ENCODE measurements around the gene MOSPD2. TPM values are rescaled to one million over a fixed set of nuclear protein-coding genes. Genes with fewer than 3 reads are reported as not detected.

The MOSPD2 gene
- total RNA-seq, 1 donor from 2014 or later, result 28.1 TPM

DNA sequence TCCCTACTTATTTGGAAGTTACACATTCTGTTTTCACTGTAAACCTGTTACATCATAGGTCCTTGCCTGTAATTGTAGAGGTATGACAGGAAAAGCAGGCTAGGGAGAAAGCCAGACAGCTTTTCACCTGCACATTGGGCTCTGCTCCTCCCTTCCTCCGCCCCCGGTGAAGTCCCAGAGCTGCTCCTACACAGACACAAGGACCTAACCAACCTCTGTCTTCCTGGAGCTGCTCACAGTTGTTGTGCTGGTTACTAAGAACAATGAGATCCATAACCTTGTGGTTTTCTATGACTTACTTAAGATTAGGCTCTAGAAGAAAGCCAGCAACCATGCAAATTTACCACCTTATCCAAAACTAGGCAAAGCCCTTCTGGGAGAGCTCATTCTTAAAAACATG lies 40.0 kb downstream of the MOSPD2 start:
- no peak for DNase-seq (ENCODE audit: extremely low read depth, low read depth, low spot score)

DNA sequence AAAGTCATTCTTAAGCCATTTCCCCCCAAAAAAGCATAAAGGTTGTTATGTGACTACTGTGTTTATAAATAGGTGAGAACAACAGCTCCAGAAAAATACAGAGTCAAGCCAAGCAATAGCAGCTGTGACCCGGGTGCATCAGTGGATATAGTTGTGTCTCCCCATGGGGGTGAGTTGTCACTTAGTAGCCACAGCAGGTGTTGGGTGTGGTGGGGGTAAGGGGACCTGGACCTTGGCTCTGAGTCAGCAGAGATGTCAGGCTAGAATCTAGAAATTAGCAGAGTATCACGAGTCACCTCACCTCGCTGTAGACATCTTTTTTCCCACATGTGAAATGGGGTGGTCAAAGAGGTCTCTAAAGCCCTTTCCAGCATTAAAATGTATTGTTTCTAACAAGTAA lies 42.4 kb downstream of the MOSPD2 start:
- DNase-seq (ENCODE audit: extremely low read depth, low read depth, low spot score), result no peak

DNA sequence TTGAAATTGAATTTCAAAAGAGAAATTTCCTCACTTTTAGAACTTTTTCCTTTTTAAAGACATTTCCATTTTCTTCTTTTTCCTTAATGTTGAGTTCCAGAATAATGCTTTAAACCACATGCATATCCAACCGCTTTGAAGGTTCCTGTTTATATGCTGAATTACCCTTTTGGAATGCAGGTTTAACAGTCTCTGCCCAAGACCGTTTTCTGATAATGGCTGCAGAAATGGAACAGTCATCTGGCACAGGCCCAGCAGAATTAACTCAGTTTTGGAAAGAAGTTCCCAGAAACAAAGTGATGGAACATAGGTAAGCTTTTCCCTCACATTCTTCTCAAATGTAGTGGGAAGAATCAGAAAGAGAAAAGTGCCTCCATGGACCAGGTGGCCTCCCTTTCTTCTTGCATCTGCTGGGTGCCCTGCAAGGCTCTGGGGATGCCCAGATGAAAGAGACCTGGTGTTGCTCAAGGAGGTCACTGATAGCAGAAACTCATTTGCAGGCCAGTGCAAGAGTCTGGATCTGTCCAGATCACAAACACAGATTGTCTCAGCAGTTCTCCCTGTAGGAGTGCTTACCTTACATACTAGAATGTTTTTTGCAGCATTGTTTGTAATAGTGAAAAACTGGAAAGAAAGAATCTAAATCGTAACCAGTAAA lies 42.9 kb downstream of the MOSPD2 start:
- no peak for DNase-seq (ENCODE audit: extremely low read depth, low read depth, low spot score)

DNA sequence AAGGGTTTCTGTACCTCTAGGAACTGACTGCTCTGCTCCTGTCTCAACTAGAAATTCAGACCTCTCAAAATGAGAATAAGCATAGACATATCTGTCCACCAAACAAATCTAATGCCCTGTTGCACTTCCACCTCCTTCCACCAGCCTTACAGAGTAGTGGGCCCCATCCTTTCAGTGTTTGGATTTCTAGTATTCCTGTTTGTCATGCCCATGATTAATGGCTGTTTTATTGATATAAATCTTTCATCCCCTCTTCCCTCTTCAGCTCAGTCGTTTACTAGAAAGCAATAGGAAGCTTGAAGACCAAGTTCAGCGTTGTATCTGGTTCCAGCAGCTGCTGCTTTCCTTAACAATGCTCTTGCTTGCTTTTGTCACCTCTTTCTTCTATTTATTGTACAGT lies 46.2 kb downstream of the MOSPD2 start:
- no peak for DNase-seq (ENCODE audit: extremely low read depth, low read depth, low spot score)

DNA sequence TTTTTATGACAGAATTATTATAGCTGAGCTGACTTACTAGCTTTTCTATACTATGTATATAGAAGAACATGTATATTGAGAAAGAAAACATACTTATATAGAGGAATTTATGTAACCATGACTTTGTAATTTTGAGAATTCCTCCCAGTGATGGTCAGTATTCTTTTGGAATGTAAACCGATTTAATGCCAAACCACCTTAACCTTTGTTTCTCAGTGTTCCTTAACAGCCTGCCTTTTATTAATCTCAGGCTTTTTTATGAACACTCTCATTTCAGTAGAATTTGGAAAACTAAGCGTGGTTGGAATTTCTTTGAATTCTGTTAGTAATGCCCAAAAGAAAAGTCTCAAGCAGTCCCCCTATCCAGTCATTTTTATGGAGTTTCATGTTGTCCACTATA lies 47.0 kb downstream of the MOSPD2 start:
- no peak for DNase-seq (ENCODE audit: extremely low read depth, low read depth, low spot score)

DNA sequence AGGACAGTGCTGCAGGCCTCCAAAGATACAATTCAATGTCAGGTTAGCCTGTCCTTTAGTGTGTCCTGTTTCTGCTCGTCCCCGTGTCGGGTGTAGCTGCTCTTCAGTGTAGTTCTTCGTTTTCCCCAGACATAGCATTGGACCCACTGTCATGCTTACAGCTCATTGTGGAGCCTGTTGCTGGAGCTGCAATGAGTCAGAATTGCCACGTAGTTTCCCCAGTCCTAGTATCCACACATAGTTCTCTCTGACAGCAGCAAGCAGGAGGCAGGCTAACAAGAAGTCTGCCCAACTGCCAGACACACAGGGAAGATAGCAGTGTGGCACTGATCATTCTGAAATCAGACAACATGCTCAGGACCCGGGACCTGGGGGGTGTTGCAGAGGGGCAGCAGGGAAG lies 49.2 kb downstream of the MOSPD2 start:
- no peak for DNase-seq (ENCODE audit: extremely low read depth, low read depth, low spot score)

DNA sequence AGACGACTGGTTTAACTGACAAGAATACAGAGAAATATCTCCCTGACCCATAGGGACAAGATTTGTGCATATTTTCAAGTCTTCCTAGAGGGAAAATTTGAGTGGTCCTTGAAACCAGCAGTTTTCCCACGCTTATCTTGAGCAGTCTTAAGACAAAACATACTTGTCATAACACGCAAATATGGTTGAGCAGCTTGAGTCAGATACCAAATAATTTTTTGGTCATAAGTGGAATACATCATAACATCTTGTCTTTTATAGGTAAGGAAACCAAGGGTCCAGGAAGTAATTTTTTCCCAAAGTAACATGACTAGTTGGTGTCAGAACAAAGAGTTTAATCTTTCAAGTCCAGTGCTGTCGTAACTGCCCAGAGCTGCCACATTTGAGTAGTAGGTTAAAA lies 50.5 kb downstream of the MOSPD2 start:
- DNase-seq (ENCODE audit: extremely low read depth, low read depth, low spot score), result no peak

DNA sequence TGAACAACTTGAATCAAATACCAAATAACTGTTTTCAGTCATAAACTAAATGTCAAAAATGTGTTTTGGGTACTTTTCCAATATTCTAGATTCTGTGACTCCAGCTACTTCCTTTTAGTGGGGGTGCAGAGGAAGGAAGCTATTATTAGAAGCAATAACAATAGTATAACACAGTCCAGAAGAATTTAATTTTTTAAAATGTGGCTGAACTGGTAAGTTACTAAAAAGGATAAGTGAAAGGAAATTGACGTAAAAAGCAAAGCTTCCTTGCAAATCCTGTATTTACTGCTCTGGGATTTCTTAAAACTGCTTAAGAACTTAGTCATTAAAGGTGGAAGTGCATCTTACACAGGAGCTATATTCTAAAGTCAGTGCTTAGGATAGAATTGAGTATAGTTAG lies 53.2 kb downstream of the MOSPD2 start:
- DNase-seq (ENCODE audit: extremely low read depth, low read depth, low spot score), result no peak

DNA sequence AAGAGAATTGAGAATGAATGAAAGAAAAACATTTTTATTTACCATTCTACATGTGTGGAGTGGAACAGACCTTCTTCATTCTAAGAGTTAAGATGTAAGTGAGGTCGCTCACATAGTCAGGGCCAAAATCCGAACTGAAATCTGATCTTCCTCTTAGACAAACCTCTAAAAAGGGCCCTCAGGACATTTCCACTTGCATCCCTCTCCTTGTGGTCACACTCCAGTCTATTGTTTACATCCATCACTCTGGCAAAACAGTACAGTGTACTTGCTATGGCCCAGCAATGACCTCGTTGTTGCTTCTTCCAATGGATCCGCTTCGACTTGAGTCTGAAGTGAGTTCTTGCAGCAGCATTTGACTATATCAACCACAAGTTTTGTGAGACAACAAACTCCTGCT lies 54.2 kb downstream of the MOSPD2 start:
- DNase-seq (ENCODE audit: extremely low read depth, low read depth, low spot score), result no peak

DNA sequence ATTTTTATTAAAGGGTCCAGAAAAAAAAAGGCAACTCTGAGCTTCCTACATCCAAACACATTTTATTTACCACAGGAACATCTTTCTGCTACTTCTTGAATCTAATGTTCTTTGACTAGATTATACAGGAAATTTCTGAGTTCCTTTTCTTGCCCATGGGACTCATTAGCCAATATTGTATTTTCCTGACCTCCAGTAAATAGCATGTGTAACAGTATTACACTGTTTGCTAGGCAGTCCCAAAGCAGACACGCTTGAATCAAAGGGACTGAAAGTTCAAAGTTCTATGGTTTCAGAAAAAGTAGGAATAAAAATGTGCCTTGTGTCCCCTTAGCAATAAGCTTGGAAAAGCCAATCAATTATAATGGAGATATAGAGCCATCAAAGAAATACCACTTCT lies 57.4 kb downstream of the MOSPD2 start:
- no peak for DNase-seq (ENCODE audit: extremely low read depth, low read depth, low spot score)

DNA sequence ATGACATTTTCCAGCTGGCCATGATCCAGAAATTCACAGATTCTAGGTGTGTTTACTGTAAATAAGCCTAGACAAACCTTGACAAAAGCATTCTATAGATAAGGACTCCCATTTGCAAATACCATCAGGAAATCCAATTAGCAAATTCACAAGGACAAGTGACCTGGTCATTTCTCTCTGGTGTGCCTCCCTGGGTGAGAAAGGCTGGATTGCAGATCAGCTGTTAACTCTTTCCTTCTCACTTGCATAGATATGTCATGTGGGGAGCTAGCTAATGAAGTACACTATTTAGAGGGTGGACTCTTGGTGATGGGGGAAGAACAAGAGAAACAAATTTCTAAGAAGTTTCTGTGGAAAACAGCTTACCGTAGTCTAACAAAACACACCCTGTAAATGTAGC lies 58.9 kb downstream of the MOSPD2 start:
- no peak for DNase-seq (ENCODE audit: extremely low read depth, low read depth, low spot score)

DNA sequence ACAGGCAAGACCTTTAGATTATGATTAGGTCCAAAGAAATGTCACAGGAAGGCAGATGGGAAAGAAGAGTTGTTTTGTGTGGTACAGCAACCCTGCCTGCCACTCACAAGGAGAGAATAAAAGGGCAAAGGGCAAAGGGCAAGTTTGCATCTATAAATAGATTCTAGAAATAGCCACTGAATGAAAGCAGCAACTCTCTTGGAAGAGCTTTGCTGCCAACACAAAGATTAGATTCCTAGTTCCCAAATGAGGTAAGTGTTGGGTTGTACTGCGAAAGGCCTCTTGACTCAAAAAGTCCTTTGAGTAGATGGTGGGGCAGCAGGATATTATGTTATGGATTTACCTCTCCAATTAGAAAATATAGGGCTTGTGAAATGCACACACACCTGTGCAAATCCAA lies 61.2 kb downstream of the MOSPD2 start:
- DNase-seq (ENCODE audit: extremely low read depth, low read depth, low spot score), result no peak

DNA sequence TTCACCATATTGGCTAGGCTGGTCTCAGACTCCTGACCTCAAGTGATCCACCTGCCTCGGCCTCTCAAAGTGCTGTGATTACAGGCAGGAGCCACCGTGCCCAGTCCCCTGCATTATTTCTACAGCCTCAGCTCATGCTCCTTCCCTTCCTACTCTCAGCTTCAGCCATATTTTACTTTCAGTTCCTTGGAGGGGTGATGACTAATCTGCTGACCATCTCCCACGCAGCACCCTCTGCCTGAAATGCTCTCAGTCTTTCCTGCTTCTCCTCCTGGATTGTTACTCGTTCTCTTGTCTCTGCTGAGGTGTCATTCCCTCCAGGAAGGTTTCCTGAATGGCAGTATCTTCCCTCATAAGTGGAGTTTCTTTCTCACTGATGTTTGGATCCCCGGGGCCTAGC lies 63.3 kb downstream of the MOSPD2 start:
- DNase-seq (ENCODE audit: extremely low read depth, low read depth, low spot score), result no peak

DNA sequence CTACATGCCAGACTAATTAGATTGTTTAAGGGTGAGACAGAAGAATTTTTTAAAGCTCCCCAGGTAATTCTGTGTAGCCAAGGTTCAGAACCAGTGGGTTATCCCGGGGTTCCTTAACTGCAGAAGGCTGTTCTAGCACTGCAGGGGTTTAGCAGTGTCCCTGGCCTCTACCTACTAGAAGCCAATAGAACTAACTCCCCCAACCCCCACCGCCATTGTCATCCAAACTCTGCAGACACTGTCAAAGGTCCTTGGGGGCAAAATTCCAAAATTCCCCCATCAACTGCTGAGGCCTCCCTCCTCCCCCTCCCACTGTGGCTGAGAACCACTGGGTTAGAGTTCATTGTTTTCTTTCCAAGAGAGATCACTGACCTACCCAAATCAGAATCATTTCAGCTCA lies 66.4 kb downstream of the MOSPD2 start:
- no peak for DNase-seq (ENCODE audit: extremely low read depth, low read depth, low spot score)

DNA sequence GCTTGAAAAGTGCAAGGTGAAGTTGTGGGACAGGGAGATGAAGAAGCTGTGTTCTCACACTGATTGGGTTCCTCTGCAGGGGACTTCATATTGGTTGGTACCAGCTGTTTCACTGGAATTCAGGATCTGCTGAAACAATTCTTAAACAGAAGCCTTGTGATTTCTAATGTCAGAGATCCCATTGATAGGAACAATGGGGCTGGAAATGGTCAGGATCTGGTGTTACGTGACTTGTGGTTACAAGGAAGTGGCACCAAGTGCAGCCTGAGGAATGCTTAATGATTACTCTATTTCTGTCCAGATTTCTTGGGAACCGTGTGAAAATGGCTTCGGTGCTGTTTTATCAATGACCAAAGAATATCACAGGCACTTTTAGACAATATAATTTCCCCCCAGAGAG lies 68.1 kb downstream of the MOSPD2 start:
- no peak for DNase-seq (ENCODE audit: extremely low read depth, low read depth, low spot score)

DNA sequence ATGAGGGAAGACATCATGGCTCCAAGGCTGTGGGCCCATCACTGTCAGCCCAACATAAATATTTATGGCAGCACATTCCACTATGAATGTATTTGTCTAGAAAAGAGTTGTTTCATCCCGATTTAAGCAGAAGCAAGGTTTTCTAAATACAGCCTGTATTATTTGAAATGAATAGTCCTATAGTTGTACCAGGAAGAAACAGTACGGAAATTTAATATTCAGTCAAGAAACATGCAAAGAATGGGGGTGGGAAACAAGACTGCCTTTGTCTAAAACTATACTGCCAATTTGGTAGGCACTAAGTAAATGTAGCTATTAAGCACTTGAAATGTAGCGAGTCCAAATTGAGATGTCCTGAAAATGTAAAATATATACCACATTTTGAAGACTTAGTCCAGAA lies 69.1 kb downstream of the MOSPD2 start:
- no peak for DNase-seq (ENCODE audit: extremely low read depth, low read depth, low spot score)

DNA sequence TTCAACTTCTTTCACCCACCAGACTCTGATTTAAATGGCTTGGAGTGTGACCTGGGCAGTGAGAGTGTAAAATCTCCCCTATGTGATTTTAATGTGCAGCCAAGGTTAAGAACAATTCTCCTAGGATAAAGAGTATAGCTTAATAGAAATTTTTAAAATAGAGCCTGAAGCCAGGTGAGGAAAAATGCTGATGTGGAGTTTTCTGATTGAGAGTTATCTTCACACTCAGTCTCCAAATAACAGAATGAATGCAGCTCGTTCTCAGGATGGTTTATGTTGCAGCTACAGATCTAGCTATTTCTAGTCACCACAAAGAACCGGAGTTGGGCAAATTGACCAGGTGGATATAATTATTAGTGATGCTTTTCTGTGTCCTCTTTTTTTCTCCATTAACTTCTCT lies 70.7 kb downstream of the MOSPD2 start:
- DNase-seq (ENCODE audit: extremely low read depth, low read depth, low spot score), result no peak

DNA sequence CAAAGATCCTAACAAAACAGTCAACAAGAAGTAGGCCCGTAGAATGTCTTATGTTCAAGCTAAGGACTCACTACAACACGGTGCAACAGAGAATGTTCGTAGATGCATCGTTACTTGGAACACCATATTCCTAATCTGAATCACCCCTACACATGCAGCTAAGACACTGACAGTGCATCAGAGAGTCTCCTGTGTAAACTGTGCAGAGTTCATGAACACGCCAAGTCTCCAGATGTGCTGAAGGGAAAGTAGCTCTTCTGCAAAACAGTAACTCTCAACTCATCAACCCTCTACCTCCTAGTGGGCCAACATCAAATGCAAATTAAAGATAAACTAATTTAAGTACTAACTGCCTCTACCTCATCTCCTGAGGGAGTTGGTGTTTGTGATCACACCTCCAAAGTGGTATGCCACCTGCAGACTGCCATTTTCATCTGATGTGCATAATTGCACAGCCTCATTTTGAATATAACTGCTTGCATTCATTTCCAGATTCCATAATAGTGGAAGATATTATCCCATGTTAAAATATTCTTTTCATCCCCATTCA lies 73.5 kb downstream of the MOSPD2 start:
- no peak for DNase-seq (ENCODE audit: extremely low read depth, low read depth, low spot score)

DNA sequence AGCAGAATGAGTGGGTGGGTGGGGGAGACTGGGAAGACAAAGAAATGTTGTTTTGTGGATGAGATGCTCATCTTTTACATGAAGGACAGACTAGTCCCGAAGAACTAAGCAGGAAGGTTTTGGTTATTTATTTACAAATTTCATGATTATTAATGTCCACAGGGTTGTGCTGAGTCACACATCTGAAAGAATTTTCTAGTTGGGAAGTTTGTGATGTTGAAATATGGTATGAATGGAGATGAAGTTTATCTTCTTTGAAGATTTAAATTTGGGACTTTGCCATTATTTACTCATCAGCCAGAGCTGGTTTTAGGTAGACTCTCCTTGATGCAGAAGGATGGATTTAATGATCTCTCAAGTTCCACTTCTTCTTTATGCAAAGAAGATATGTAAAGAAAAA lies 75.5 kb downstream of the MOSPD2 start:
- no peak for DNase-seq (ENCODE audit: extremely low read depth, low read depth, low spot score)

DNA sequence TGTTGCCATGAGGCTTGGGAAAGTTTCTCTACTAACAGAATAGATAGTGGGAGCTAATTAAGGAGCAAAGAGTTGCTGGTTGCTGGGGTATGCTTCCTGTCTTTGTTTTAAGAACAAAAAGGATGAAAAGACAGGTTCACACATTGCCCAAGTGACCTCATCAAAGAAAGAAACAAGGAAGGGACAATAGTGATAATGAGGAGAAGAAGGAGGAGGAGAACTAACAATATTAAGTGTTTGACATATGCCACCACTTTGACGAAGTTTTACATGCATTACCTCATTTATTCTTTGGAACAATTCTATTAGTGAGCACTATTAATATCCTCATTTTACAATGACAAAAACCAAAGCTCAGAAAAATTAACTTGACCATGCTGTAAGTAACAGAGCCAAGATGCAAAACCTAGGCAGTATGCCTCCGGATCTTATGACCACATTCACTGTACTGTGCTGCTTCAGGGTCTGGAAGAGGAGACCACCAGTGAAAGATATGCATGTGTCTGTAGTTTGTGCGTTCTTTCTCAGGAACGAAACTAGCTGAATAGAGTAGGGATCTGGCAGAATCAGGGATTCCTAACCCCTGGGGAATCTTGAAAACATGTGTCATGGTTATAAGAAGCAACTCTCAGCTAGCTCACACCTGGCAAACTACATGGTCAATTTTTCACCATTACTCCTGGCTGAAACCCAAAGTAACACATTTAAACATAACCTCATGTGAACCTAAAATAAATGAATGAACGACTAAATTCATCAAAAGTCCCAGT lies 83.8 kb downstream of the MOSPD2 start:
- no peak for DNase-seq (ENCODE audit: extremely low read depth, low read depth, low spot score)

DNA sequence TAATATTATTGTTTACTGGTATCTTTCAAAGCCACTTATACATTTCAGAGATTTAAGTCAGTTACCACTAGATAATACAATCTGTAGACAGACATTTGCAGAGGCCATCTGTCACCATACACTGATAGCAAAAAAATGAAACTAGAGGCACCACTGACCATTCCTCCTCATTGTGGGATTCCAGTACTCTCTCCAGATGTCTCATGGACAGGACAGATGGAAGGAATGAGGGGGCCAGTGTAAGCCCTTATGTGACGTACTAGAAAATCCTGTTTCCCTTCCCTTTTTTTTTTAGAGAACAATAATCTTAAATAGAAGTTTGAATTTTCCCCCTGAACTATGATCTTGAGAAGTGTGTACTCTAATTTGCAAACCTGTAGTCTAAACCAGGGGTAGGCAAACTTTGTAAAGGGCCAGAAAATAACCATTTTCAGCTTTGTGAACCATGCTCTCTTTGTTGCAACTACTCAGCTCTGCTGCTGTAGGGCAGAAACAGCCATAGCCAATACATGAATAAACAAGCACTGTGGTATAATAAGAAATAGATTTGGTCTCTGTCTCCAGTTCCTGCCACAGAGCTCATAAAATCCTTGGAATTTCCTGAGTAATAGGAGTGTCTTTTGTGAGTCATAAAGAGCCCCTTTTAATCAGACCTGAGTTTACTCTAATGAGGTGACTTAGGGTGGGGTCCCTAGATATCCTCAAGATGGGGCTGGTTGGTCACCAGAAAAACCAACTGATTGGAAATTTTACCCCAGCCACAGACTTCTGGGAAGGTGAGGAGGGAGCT lies 90.4 kb downstream of the MOSPD2 start:
- DNase-seq (ENCODE audit: extremely low read depth, low read depth, low spot score), result no peak

DNA sequence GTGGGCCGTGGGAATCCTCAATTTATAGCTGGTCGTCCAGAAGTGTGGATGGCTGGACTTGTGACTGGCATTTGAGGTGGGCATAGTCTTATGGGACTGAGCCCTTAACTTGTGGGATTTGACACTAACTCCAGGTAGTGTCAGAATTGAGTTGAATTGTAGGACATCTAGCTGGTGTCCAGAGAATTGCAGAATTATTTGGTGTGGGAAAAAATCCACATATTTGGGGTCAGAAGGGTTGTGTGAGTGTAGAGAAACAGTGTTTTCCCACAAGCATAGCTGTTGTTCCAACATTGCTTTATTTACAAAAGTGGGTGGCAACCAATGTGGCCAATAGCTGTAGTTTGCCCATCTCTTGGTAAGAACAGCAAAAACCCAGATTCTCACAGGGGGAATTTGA lies 91.3 kb downstream of the MOSPD2 start:
- DNase-seq (ENCODE audit: extremely low read depth, low read depth, low spot score), result no peak

Data from glomerular endothelial cell (primary cell).